OCI-LY1 (cell line): ENCODE results near the gene PDE6B.

Source experiments
- H2AFZ ChIP-seq: fragments of 200-600 bp; sonication (generic), shearing (Covaris generic); 2 replicates; pipeline ENCODE4 v1.6.0; 2014; ENCODE audit warnings: antibody characterized with exemption, mild to moderate bottlenecking, low read length
- H3F3A ChIP-seq: fragments of 200-600 bp; sonication (generic), shearing (Covaris generic); 2 replicates; pipeline ENCODE4 v1.6.0; 2014; ENCODE audit warnings: mild to moderate bottlenecking, antibody characterized with exemption, low read length, moderate library complexity; ENCODE audit not compliant: insufficient read depth
- H3K27ac ChIP-seq: fragments of 200-600 bp; sonication (generic); 2 replicates; pipeline ENCODE4 v1.5.1; 2014; ENCODE audit warnings: low read length, mixed run types, mild to moderate bottlenecking, low read depth; ENCODE audit not compliant: poor library complexity, severe bottlenecking
- H3K27me3 ChIP-seq: fragments of 200-600 bp; sonication (generic); 2 replicates; pipeline ENCODE4 v1.6.0; 2014; ENCODE audit warnings: antibody characterized with exemption, mild to moderate bottlenecking, low read length, moderate library complexity; ENCODE audit not compliant: insufficient read depth
- H3K36me3 ChIP-seq: fragments of 200-600 bp; sonication (generic); 2 replicates; pipeline ENCODE4 v1.6.1; 2014; ENCODE audit warnings: mild to moderate bottlenecking, antibody characterized with exemption, low read length, moderate library complexity, mixed read lengths; ENCODE audit not compliant: insufficient read depth
- H3K4me1 ChIP-seq: fragments of 200-600 bp; sonication (generic); 2 replicates; pipeline ENCODE4 v1.5.1; 2014; ENCODE audit warnings: mild to moderate bottlenecking, low read length, moderate library complexity; ENCODE audit not compliant: insufficient read depth, severe bottlenecking
- H3K4me2 ChIP-seq: fragments of 200-600 bp; sonication (generic), shearing (Covaris generic); 2 replicates; pipeline ENCODE4 v1.6.1; 2014; ENCODE audit warnings: low read length
- H3K4me3 ChIP-seq: fragments of 200-600 bp; sonication (generic); 2 replicates; pipeline ENCODE4 v1.5.1; 2014; ENCODE audit warnings: low read length, low read depth, mild to moderate bottlenecking, mixed read lengths; ENCODE audit not compliant: poor library complexity, severe bottlenecking
- H3K79me2 ChIP-seq: fragments of 200-600 bp; shearing (Covaris generic); 2 replicates; pipeline ENCODE4 v1.6.1; 2016; ENCODE audit warnings: mixed run types, low read length, mixed read lengths; ENCODE audit not compliant: insufficient read depth
- H3K9ac ChIP-seq: fragments of 200-600 bp; sonication (generic), shearing (Covaris generic); 2 replicates; pipeline ENCODE4 v1.6.1; 2014; ENCODE audit warnings: mild to moderate bottlenecking, low read length, mixed read lengths
- H3K9me2 ChIP-seq: fragments of 200-600 bp; sonication (generic), shearing (Covaris generic); 2 replicates; pipeline ENCODE4 v1.6.1; 2014; ENCODE audit warnings: low read depth, mild to moderate bottlenecking, low read length, mixed read lengths
- H3K9me3 ChIP-seq: fragments of 200-600 bp; shearing (Covaris generic); 2 replicates; pipeline ENCODE4 v1.6.1; 2014; ENCODE audit warnings: low read length, mixed read lengths
- H4K20me1 ChIP-seq: fragments of 200-600 bp; sonication (generic), shearing (Covaris generic); 2 replicates; pipeline ENCODE4 v1.6.0; 2016; ENCODE audit warnings: mild to moderate bottlenecking, low read length; ENCODE audit not compliant: insufficient read depth
- CTCF ChIP-seq: fragments of 200-600 bp; sonication (generic), shearing (Covaris generic); IDR thresholded peaks from 2 replicates; pipeline ENCODE4 v1.5.1; 2017; ENCODE audit warnings: mild to moderate bottlenecking, antibody characterized with exemption, low read length, moderate library complexity, mixed read lengths
- EZH2 ChIP-seq: fragments of 200-600 bp; sonication (generic), shearing (Covaris generic); IDR thresholded peaks from 2 replicates; pipeline ENCODE4 v1.8.0; 2017; ENCODE audit warnings: borderline replicate concordance, mixed run types, mild to moderate bottlenecking, antibody characterized with exemption, low read length, moderate library complexity, mixed read lengths

Gene PDE6B

GRCh38 chr4:661231-661630 lies 35.9 kb downstream of the PDE6B start:
- no peaks in the 10 kb centered on the region for H3K79me2 ChIP-seq
- no peaks in the 10 kb centered on the region for H3K9me3 ChIP-seq
- no peaks in the 10 kb centered on the region for H3F3A ChIP-seq
- H3K4me1 ChIP-seq: peaks cover 15% of the 10 kb centered on the region
- no peaks in the 10 kb centered on the region for H3K27me3 ChIP-seq
- no peak overlapping the region for H3K27ac ChIP-seq
- TF ChIP-seq EZH2: no peak
- no peak for TF ChIP-seq CTCF
- H3K9me2 ChIP-seq: no peaks in the 10 kb centered on the region
- H2AFZ ChIP-seq: no peak overlapping the region
- no peaks in the 10 kb centered on the region for H3K36me3 ChIP-seq
- no peaks in the 10 kb centered on the region for H4K20me1 ChIP-seq
- H3K4me3 ChIP-seq: no peak overlapping the region
- H3K9ac ChIP-seq: no peak overlapping the region
- no peak overlapping the region for H3K4me2 ChIP-seq

- no peaks in the 10 kb centered on the region for H3K9me2 ChIP-seq
- H3K9me3 ChIP-seq: no peaks in the 10 kb centered on the region
- H3K36me3 ChIP-seq: no peaks in the 10 kb centered on the region
- no peaks in the 10 kb centered on the region for H3K79me2 ChIP-seq
- TF ChIP-seq CTCF: no peak
- no peak for TF ChIP-seq EZH2
- H3K9ac ChIP-seq: no peak overlapping the region
- no peaks in the 10 kb centered on the region for H3K27me3 ChIP-seq
- no peak overlapping the region for H3K27ac ChIP-seq
- H3K4me3 ChIP-seq: no peak overlapping the region
- no peak overlapping the region for H2AFZ ChIP-seq
- H3K4me2 ChIP-seq: no peak overlapping the region
- peaks cover 15% of the 10 kb centered on the region for H3K4me1 ChIP-seq
- H3F3A ChIP-seq: no peaks in the 10 kb centered on the region
- H4K20me1 ChIP-seq: no peaks in the 10 kb centered on the region
Observed at GRCh38 chr4:661881-662761, 36.7 kb downstream of the PDE6B start.

GRCh38 chr4:663046-663437 lies 37.7 kb downstream of the PDE6B start:
- Histone ChIP-seq H3K36me3 (no peaks in the 10 kb centered on the region), H3K27me3 (no peaks in the 10 kb centered on the region), H2AFZ (no peak overlapping the region), H3K4me3 (peak overlapping the region; percentile 73), H3F3A (no peaks in the 10 kb centered on the region), H3K9ac (peak overlapping the region; percentile 84), H3K27ac (no peak overlapping the region), H3K9me2 (no peaks in the 10 kb centered on the region), H3K4me2 (peak overlapping the region; percentile 62), H3K9me3 (no peaks in the 10 kb centered on the region), H3K79me2 (no peaks in the 10 kb centered on the region), H4K20me1 (no peaks in the 10 kb centered on the region), H3K4me1 (peaks cover 15% of the 10 kb centered on the region)
- TF ChIP-seq EZH2 (no peak), CTCF (no peak)
